NT2/D1 (cell line): Measurements from ENCODE around the gene NBEAL1.

ENCODE experiments used
- SUZ12 ChIP-seq: IDR thresholded peaks from 2 replicates; pipeline ENCODE4 v1.6.1; 2011; ENCODE audit not compliant: insufficient read length, insufficient read depth; ENCODE audit errors: extremely low read depth
- YY1 ChIP-seq: IDR thresholded peaks from 2 replicates; pipeline ENCODE4 v1.6.1; 2011; ENCODE audit not compliant: insufficient read length, insufficient read depth

DNA sequence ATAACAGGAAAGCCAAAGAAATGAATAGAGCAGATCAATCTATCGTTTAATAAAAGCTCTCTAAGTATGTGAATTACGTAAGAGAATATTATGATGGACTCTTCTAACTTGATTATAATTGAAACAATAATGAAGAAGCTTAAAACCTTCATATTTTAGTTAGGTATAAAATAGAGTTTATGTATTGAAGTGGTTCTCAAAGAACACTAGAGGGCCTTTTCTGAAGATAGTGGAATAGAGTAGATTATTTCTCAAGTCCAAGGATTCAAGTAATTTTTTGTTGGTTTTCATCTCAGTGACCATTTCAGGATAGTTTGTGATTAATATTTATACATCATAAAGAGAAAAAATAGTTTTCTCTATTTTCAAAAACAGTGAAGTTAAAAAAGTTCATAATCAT is 97.7 kb downstream of the NBEAL1 start:
- TF ChIP-seq YY1: no peak
- no peak for TF ChIP-seq SUZ12
